Measurements from ENCODE around the gene GOLGA8A. TPM values are rescaled to one million over a fixed set of nuclear protein-coding genes. Genes with fewer than 3 reads are reported as not detected.

GOLGA8A gene
- total and polyA plus RNA-seq, 12 donors: 5.6 to 169 (median 27.5) TPM

Other genes starting within 250 kb of the GOLGA8A start
- gene KATNBL1, start 227.7 kb downstream of the GOLGA8A start, total RNA-seq: 10 to 100 TPM; 10.3 to 63.9 (median 27.2) TPM
- 10 to 100 TPM; 16.1 to 23.6 (median 19.7) TPM for gene KATNBL1, start 227.7 kb downstream of the GOLGA8A start, polyA plus RNA-seq
- gene EMC4, start 212.8 kb downstream of the GOLGA8A start, total RNA-seq: 100 to 1,000 TPM; 103 to 287 (median 139) TPM
- 100 to 1,000 TPM in 2 of 3 donors, 10 to 100 TPM in 1; 95.2 to 178 (median 158) TPM for gene EMC4, start 212.8 kb downstream of the GOLGA8A start, polyA plus RNA-seq
- gene SLC12A6, start 100.0 kb downstream of the GOLGA8A start, total RNA-seq: 100 to 1,000 TPM in 1 of 9 donors, 10 to 100 TPM in 7, 1 to 10 TPM in 1; 8.7 to 101 (median 22.2) TPM
- 1 to 10 TPM; 3.3 to 8.6 (median 5.8) TPM for gene SLC12A6, start 100.0 kb downstream of the GOLGA8A start, polyA plus RNA-seq
- gene NOP10, start 94.7 kb downstream of the GOLGA8A start, total RNA-seq: 100 to 1,000 TPM; 136 to 353 (median 174) TPM
- gene NOP10, start 94.7 kb downstream of the GOLGA8A start, polyA plus RNA-seq: 100 to 1,000 TPM; 158 to 290 (median 170) TPM
- gene NUTM1, start 94.5 kb downstream of the GOLGA8A start, total RNA-seq: under 1 TPM in 1 of 9 donors, not detected in 8; 0.22 TPM
- under 1 TPM in 1 of 3 donors, not detected in 2; 0.05 TPM for gene NUTM1, start 94.5 kb downstream of the GOLGA8A start, polyA plus RNA-seq
- gene LPCAT4, start 70.6 kb downstream of the GOLGA8A start, total RNA-seq: 10 to 100 TPM in 5 of 9 donors, 1 to 10 TPM in 4; 1.2 to 21.1 (median 11.4) TPM
- 10 to 100 TPM in 2 of 3 donors, 1 to 10 TPM in 1; 5.6 to 31.6 (median 29.0) TPM for gene LPCAT4, start 70.6 kb downstream of the GOLGA8A start, polyA plus RNA-seq
- 100 to 1,000 TPM in 1 of 9 donors, 10 to 100 TPM in 8; 11.4 to 133 (median 60.0) TPM for gene GOLGA8B, start 145.8 kb upstream of the GOLGA8A start, total RNA-seq
- gene GOLGA8B, start 145.8 kb upstream of the GOLGA8A start, polyA plus RNA-seq: 100 to 1,000 TPM in 2 of 3 donors, 10 to 100 TPM in 1; 22.8 to 250 (median 183) TPM

Measured in adrenal gland (tissue), 12 donors.